HG03571 (cell line): Measurements from ENCODE around the gene CYBC1.

Experiments used
- ATAC-seq: cut with Tn5 transposase; IDR thresholded peaks from one replicate; pipeline ENCODE4 v1.9.1; 2021; ENCODE audit not compliant: unreplicated experiment

Gene CYBC1

DNA sequence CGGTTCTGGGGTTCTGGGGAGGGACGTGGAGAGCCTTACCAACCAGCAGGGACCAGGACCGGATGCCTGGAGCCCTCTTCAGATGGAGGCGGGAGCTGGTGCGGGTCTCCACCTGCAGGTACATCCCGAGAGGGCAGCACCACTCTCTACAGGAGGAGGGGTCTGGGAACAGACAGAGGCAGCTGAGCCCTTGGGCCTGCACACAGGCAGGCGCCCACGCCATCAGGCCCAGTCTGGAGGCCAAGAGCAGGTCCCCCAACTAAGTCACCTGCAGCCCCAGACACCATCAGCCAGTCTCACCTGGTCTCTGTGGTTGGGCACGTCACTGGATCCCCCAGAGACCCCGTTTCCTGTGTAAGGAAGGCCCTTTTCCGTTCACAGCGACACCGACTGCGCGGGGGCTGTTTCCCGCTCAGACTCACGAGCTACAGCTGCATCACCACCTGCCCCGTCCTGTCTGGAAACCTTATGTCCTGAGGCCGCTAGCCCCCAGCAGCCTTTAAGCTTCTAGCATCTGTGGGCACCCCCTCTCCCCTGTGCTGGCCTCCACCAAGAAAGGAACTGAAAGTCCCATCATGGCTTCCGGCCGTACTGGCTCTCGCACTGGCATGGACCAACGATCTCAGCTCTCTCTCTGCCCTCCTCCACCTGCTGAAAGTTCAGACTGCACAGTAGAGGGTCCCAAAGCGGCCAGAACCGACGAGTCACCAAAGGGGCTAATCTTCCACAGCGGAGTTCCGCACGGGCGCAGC lies 1.2 kb downstream of the CYBC1 start:
- peak; percentile 45 for ATAC-seq

DNA sequence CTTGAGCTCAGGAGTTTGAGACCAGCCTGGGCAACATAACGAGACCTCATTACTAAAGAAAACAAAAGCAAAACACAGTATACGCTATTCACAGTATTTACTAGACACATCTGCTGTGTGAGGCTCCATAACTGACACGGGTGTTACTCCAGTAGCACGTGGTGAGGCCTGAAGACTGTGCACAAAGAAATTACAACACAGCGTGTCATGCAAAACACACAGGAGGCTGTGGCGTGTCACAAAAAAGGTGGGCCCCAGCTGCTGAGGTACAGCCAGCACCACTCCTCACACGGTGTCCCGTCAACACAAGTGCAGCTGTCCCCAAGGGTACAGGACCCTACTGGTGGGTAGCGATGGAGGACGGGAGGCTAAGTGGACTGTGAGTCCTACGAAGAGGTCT lies 2.7 kb downstream of the CYBC1 start:
- no peak for ATAC-seq

DNA sequence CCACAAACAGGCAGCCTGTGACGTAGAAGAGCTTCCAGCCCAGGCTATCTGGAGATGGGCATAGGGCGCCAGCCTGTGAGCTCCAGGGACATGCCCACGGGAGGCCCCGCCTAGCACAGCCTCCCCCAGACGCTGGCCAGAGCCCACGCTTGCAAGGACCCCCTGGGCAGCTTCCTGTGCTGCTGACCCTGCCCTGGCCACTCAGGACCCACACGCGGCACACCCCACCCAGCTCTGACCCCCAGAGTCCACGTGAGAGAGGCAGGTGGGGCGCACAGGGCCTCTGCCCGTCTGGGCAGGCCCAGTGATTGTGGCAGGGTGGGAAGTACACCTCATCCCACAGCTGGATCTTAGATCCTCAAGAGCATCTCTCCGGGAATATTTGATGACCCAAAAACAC lies 3.9 kb downstream of the CYBC1 start:
- no peak for ATAC-seq

DNA sequence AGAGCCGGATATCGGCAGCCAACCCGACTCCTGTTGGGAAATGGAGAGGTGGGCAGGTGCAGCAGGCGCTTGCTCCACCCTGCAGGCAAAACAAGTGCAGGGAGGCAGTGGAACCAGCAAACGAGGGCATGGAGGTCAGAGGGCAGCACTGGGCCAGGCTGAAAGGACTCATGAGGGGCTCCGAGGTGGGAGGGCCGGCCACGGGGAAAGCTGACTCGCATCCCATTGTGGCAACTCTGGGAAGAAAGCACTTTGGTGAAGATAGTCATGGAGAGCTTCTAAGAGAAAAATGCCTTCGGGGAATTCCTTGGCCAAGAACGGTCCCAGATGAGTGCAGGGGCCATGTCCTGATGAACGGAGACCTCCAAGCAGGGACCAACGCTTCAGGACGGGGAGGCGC lies 4.4 kb downstream of the CYBC1 start:
- ATAC-seq = no peak

DNA sequence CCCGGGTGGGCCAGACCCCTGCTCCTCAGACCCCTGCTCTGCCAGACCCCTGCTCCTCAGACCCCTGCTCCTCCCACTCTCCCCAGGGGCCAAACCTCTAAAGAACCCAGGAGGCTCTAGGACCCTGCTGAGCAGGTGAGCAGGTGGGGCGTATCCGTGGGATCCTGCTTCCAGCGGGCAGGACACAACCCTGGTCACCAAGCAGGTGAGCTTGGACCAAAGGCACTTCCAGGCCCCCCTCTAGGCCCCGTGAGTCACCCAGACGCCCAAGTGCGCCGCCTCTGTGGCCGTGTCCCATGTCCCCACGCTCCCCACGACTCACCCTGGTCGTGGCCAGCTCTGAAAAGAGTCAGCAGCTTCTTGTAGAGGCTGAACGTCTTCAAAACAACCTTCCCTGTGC lies 5.0 kb downstream of the CYBC1 start:
- no peak for ATAC-seq

DNA sequence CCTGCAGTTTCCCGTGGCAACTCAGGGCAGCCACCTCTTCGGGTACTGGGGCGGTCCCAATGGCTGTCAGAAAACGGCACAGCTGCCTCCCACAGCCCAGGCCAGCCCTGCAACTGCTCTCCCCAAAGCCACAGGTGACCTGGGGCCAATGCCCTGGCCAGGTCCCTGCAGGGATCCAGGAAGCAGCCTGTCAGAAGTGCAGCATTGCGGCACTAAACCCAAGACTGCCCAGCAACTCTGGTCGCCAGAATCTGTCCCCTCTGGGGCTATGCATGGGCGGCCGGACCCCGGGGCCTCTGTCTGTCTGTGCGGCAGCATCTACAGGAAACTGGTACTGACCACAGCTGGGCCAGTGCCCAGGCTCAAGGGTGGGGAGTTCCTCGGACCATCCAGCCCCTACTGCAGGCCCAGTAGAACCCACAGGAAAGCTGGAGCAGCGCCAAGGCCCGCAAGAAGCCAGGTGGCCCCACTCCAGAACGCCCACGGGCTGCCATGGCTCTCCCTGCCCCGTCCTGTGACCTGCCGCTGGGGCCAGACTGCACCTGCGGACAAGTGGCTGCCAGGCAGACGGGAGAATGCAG lies 5.5 kb downstream of the CYBC1 start:
- ATAC-seq = no peak

DNA sequence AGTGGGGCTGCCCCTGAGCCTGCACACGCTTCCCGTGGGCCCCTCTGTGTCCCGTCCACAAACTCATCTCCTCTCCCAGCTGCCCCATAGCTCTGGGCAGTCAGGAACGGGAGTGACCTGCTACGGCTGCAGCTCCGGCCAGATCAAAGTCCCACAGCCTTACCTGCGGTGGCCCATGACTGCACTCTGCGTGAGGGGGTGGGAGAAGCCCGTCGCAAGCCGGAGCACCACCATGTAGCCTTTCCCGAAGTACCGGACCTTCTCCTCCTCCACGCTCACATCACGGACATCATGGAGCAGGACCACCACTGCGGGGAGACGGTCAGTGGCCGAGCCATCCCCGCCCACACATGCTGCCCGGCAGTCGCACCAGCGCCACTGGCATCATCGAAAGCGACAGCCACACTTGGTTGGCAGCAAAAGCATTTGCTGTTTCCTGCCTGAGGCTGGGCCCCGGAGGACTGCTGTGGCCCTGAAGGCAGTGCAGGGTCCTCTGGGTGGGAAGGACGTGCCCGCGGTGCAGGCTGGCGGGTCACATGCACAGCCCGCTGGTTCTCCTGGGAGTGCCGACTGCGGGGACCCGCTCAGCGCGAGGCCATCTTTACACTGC lies 6.2 kb downstream of the CYBC1 start:
- ATAC-seq = no peak

DNA sequence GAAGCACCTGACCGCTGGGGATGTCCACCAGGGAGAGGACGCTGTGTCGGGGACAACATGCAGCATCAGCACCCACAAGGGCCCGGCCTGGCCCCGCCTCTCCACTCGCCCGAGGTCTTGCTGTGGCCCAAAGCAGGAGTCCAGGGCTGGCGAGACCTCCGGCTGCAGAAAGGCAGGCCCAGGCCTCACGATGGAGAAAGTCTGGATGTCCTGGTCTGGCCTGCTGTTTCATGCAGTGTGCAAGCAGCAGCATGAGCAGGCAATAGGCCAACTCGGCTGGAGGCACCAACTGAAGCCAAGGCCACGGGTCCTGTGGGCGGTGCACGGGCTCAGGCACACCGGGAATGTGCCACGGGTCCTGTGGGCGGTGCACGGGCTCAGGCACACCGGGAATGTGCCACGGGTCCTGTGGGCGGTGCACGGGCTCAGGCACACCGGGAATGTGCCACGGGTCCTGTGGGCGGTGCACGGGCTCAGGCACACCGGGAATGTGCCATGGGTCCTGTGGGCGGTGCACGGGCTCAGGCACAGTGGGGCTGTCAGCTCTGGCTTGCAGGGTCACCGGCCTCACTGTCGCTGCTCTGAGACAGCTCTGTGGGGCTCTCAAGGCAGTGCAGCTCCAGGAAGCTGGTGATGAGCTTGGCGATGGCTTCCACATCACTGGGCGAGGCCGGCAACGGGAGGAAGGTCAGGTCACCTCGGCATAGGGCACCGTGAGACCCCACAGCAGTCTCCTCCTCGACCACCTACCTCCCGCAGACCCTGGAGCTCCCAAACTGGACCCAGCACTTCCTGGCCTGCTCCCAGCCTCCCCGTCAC lies 6.9 kb downstream of the CYBC1 start:
- ATAC-seq = no peak

DNA sequence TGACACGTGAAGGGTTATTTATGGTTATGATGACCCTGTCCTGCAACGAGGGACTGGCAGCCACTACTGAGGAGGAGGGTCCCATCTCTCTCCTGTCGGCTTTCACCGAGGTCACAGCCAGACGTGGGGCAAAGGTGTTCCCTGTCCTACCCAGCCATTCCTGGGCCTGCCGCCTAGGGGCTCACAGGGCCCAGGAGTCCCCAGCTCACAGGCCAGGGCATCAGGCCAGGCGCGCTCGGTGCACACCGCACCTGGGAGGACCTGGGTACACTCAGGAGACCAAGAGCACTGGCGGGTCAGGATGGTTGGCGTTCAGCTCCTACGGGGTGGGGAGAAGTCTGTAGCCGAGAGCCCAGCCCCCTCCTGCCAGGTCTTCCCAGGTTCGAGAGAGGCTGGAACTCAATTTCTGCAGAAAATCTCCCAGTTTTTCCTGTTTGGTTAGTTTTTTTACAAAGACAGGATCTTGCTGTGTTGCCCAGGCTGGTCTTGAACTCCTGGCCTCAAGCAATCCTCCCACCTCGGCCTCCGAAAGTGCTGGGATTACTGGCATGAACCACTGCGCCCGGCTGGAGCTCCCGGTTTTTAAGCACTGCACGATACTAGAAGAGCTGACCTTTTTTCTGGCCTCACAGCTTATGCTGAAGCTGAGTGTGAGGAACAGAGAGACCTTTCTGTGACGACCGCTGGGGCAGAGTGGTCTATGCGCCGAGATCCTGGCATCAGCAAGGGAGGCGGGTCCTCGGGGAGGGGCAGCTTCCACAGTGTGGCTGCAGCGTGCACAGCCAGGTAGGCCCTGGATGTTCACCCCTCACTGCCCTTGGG lies 7.7 kb downstream of the CYBC1 start:
- ATAC-seq = no peak

DNA sequence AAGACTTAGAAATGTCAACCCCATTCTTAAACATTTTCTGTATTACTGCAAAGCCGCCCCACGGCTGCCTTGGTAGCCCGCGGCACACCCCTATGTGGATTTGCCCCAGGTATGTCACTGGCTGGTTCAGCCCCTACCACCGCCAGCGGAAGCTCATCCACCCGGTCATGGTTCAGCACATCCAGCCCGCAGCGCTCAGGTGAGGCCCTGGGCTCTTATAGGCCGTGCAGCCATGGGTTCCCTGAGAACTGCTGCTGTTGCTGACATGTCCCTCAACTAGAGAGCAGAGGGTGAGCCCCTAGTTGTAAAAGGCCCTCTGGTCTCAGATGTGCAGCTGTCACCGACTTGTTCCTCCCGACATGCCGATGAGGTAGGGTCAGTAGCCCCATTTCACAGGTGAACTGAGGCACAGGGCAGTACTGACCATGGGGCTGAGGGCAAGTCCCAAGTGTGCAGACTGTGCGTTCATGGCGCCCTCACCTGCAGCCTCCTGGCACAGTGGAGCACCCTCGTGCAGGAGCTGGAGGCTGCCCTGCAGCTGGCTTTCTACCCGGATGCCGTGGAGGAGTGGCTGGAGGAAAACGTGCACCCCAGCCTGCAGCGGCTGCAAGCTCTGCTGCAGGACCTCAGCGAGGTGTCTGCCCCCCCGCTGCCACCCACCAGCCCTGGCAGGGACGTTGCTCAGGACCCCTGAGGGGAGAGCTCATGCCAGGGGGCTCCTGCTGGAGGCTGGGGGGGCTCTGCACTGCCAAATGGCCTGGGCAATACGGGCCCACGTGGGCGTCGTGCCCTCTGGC lies 8.7 kb downstream of the CYBC1 start:
- ATAC-seq = no peak

DNA sequence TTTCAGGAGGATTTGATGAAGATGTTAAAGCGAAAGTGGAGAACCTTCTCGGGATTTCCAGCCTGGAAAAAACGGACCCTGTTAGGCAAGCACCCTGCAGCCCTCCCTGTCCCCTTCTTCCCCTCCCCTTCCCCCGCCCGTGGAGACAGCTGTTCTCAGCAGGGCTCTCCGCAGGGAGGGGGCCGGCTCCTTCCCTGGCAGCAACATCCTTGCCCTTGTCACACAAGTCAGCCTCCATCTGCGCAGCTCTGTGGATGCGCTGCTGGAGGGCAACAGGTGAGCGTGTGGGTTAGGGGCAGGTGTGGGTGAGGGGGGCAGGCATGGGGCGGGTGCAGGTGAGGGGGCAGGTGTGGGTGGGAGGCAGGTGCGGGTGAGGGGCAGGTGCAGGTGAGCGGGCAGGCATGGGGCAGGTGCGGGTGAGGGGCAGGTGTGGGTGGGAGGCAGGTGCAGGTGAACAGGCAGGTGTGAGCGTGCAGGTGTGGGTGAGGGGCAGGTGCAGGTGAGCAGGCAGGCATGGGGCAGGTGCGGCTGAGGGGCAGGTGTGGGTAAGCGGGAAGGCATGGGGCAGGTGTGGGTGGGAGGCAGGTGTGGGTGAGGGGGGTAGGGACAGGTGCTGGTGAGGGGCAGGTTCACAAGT lies 9.4 kb downstream of the CYBC1 start:
- ATAC-seq = no peak

DNA sequence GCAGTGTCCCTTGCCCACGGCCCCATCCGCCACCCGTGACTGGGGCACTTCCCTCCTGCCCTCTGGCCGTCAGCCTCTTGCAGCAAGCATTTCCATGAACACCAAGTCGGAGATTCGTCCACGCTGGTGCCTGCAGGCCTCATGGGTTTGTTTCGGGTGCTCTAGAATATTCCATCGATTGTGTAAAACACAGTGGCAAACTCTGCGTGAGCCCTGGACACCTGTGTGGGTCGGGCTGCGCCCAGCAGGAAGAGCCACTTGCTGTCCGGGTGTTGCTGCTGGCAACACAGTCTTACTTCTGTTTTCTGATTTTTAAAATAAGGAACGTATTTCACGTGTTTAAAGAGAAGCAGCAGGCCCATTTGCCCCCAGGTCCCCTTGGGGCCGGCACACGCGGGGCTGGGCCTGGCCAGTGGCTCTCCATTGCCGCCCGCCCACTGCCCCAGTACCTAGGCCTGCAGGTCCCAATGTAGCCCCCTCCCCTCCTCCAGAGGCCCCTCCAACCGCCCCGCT lies 10.0 kb downstream of the CYBC1 start:
- no peak for ATAC-seq

DNA sequence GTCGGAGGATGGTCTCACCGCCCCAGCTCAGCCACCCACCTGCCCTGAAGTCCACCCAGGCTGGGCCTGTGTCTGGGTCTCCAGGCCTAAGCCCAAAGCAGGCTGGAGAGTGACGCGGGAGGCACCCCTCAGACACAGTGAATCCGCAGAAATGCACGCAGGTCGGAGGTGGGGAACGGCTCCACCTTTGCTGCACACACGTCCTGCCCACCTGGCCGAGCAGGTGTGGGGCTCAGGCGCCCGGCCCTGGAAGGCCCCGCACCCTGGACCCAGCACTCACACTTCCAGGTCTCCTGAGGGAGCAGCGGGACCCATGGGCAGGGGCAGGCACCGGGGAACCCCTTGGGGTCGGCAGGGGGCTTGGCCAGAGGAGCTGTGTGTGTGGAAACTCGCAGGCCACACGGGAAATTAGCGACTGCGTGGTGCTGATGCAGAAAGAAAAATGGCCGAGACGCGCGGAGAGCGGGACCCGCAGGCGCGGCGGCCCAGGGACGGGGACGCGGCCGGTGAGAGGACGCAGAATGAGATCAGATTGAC lies 10.7 kb downstream of the CYBC1 start:
- ATAC-seq = no peak

DNA sequence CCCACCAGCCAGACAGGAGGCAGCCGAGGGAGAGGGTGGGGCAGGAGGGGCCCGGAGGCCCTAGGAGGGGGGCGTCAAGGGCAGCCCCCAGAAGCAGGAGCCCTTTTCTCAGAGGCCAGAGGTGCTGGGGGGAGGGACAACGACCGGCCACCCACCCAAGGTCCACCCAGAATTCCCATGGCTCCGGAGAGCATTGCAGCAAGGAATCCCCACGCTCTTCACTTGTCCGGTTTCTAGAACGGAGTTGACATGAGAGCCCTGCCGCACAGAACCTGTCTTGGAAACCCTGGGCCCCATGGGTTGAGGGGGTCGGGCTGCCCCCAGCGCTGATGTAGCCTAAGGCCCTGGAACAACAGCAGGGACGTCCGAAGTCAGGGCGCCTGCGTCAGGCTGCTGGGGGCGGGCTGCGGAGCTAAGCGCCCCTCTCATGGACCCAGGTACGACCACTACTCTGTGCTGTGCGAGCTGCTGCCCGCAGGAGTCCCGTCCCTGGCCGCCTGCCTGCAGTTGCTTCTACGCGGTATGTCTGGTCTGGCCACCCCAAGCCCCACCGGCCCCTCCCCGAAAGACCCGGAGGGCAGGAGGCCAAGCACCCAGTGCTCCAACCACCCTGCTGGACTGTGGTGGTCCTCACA lies 11.2 kb downstream of the CYBC1 start:
- no peak for ATAC-seq

DNA sequence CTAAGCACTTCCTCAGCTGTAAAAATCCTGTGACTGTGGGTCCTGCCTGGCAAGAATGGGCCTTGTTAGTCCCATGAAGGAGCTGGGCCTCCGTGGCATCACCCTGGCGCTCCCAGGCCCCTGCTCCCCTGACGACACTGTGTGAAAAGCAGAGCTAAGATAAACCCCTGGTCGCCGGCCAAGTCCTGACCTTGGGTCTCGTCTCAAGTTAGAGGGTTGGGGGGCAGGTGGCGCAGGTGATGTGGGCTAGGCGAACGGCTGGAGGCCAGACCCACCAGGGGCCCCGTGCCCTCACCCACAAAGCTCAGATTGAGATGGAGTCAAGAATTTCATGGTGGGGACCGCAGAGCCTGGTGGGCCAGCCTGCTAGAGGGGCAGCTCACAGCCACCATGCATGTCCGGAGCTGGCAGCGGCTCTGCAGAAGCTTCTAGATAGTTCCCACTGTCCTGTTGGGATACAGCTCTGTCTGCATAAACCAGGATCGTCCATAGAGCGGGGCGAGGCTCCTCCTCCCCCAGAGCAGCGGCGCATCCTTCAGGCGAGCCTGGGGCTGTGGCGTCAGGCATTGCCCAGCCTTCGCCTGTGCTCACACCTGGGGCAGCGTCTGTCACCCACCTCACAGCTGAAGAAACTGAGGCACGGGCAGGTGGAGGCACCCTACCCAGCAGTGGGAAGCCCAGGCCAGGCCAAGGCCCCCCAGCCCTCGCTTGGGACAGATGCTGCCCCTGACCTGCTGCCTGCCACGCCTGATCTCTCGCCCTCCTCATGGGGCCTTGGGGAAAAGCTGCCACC lies 12.0 kb downstream of the CYBC1 start:
- no peak for ATAC-seq

DNA sequence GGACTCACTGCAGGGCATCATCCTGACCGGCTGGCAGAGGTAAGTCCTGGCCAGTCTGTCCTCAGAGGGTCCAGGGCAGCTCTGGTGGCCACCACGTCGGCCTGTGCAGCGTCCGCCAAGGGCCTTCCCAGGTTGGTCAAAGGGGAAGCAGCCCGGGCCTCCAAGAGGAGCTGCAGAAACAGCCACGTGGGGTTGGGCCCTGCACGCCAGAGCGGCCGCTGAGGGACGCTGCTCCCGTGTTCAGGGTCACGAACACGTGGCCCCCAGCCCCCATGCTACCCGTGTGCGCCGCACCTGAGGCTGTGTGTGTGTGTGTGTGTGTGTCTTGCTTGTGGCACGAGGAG lies 13.3 kb downstream of the CYBC1 start:
- no peak for ATAC-seq

DNA sequence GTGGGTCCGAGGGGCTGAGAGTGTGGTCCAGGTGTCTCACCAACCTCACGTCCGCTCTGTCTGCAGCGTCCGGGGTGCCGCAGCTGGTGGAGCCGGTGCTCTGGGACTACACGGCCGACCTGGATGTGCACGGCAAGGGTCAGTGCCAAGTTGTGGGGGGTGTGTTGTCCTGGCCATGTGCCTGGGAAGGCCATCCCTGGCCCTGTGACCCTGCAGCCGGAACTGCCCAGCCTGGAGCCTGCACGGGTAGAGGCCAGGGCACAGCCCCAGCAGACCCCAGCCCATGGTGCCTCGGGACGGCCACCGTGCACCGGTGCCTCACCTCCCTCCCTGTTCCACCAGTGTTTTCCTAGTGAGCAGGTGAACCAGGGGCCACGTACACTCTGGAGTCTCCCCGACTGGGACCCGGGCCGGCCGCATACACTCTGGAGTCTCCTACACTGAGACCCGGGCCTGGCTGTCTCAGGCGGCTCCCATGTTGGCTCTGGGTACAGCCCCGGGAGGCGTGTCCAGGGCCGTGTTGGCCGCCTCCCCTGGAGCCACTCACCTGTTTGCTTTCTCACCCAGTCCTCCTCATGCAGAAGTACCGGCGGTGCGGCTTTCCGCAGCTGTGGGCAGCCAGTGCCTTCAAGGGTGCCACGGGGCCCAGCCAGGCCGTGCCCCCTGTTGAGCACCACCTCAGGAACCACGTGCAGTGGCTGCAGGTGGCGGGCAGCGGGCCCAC lies 13.8 kb downstream of the CYBC1 start:
- no peak for ATAC-seq
